IPS-NIHi7 (cell line): ENCODE measurements around the gene TRIM62.
A peak's percentile ranks its signal among the peaks of the same experiment; 100 is the strongest.

Experiments used
- DNase-seq: peaks from one replicate; pipeline ENCODE4 v3.0.0; 2012; ENCODE audit warnings: mixed read lengths; ENCODE audit errors: extremely low spot score

TRIM62 gene

DNA sequence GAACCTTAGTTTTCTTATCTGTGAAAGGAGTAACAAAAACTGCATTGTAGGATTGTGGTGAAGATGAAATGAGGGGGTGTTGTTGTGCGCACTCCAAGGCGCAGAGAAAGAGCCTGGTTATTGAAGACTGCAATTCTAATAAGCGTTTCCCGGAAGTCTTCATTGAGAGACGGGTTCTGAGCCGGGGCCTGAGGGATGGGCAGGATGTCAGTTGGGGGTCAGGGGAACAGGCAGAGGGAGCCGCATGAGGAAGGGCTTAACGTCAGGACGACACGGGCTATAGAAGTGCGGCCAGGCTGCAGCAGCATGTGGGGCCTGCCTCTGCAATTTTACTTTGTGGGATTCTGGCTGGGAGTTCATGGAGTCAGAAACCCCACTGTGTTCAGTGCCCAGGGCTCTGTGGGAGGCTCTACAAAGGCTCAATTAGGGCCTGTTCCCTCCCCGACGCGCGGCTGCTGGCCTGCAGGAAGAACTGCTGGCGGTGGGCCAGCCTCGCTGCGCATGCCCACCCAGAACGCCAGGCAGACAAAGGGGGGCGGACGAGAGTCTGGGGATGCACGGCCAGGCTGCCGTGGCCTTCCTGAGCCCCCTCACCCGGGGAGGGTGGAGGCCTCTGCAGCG, 20.7 kb downstream of the TRIM62 start:
- no peak for DNase-seq

DNA sequence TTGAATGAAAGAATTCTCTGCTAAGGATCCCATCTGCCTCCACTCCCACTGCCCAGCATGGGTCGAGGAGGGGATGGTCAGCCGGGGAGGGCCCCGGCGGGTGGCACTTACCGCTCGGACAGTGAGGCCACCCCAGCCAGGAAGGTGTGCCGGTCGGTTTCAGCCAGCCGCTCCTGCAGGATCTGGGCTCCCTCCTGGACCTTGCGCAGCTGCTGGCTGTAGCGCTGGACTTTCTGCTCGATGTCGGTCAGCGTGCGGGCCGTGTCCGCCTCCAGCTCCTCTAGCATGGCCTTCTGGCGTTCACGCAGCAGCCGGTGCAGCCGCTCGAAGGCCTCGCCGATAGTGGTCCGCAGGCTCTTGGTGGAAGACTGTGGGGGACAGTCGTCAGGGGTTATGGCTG, 22.3 kb downstream of the TRIM62 start:
- no peak for DNase-seq

DNA sequence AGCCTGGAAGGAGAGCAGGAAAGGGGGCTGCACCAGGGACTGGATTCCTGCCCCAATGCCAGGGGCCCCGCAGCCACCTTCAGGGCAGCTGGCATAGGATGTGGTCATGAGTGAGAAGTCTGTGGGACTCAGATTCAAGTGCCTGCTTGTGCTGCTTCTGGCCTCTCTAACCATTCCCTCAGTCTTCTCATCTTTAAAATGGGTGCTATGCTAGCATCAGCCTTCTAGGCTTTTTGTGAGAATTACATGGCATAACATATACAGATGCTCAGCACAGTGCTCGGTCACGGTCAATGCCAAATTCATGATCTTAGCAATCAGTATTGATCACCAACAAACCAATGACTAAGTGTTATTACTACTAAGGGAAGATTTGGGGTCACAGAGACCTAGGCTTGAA, 23.5 kb downstream of the TRIM62 start:
- DNase-seq, result no peak

DNA sequence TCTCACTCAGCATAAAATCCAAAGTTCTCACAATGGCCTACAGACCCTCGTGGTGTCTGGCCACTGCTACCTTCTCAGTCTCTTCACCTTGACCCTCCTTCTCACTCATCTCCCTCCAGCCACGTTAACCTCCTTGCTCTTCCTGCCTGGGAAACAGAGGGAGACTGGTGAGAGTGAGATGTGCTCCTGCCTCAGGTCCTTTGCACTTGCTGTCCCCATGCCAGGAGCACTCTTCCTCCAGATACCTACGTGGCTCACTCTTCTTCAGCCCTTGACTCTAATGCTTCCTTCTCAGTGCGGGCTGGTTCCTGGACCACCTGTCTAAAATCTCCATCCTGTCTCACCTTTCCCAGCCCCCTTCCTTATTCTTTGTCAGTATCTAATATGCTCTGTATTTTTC, 24.7 kb downstream of the TRIM62 start:
- no peak for DNase-seq

DNA sequence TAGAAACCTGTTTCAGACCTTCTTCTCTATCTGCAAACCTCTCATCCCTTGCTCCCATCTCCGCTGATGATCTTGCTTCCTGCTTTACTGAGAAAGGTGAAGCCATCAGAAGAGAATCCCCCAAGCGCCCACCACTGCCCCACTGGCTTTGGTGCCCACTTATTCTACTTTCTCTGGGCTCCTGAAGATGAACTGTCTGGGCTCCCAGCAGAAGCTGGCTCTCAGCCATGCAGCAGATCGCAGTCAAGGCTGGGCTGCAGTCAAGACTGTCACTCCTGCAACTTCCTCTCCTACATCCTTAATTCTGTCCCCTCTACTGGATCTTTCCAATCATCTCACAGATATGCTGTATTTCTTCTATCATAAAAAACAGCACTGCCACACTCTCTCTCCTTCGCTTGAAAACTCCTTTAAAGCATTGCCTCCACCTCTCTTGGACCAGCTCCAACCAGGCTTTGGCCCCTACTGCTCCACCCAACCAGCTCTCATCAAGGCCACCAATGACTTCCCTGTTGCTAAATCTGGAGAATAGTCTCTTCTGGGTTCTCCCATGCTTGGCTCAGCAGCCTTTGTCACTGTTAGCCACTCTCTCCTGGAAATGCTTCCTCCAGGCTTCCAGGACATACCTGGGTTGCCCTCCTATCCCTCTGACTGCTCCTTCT, 25.8 kb downstream of the TRIM62 start:
- DNase-seq, result no peak

DNA sequence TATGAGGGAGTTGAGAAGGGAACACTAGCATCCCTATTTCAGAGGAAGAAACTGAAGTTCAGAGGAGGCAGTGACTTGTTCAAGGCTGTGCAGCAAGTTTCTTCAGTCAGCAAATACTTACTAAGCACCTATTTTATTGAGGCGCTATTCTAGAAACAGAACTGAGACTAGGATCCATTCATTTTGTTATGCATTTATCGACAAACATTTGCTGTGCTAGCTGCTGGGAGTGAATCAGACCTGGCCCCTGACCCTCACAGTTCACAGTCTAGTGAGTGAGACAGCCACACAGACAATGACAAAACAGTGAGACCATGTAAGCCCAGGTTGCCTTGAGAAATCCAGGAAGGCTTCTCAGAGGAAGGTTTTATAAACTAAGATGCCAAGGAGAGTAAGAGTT, 28.2 kb downstream of the TRIM62 start:
- no peak for DNase-seq

DNA sequence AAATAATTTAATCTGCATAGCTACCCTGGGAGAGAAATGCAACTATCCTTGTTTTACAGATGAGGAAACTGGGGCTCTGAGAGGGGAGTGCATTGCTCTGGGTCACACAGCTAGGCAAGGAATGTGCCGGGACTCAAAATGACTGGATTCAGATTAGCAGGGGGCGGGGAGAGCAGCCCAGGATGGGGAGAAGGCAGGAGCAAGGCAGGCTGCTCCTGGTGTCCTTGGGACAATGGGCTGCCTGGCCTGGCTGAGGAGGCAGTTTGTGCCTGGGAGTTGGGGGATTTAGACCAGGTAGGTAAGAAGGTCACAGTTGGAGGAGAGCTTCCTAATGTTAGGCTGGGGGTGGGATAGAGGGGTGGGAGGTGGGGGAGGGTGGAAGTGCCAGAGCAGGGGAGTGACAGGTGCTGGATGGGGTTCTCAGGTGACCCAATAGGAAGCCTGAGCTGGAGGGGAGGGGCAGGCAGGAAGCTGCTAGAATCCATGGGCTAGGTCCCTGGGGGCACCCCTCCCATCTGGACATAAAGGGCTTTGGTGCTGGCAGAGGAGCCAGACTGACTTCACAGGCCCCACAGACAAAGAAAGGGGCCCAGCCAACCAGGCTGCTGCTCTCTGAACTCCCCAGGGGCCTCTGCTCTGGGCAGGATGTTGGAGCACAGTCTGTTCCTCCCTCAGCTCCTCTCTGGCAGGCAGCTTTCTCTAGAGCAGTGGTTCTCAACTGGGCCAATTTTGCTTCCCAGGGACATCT, 29.0 kb downstream of the TRIM62 start:
- DNase-seq, result peak; percentile 83

DNA sequence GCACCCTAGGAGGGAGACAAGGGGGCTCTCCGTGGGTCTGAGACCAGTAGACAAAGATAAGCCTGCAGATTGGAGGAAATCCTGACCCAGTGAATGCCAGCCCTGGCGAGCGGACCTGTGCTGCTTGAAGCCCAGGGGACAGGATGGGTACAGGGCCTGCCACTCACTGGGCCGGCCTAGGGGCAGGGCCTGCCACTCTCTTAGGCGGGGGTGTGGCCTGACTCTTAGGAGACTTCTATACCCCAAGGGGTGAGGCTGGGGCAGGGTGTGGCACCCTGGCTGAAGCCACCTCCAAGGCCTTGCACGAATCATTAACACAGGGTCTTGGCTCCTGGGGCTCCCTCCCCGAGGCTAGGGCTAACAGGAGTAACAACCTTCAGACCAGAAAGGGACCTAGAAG, 30.7 kb downstream of the TRIM62 start:
- no peak for DNase-seq

DNA sequence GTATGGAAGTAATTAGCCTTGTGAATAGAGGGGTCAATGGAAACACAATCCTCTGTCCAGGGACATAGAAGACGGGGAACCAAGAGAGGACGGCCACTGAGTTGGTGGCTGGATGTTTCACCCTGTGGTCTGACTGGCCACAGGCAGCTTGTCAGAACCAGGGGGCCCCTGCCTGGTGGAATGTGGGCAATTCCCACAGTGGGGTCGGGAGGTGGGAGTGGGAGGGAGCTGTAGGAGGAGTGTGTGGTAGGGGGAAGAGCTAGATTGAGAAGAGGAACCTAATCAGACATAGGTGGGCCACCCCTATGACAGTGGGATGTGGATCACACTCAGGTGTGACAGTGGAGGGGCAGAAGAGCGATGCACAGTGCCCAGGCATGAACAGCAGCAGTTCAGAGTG, 31.3 kb downstream of the TRIM62 start:
- no peak for DNase-seq

DNA sequence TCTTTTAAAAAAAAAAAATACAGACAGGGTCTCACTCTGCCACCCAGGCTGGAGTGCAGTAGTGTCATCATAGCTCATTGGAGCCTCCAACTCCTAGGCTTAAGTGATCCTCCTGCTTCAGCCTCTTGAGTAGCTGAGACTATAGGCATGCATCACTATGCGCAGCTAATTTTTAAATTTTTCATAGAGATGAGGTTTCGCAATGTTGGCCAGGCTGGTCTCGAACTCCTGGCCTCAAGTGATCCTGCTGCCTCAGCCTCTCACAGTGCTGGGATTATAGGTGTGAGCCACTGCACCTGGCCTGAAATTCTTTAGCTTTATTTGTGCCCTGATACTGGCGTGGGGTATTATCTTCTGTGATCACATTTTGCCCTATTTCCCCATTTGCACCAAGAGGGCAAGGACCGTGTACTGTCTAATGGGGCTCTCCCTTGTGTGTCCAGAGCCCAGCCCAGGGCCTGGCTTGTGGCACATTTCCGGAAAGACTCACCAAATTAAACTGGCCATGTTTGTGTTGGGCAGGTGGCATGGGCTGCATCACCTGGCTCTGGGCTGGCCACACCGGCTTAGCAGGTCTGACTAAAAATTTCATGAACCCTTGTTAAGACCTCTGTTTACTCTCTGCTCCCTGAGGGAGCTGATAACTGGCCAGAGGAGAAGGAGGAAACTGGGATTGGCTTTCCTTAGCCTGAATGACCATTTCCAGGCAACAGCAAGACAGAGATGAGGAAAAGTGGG, 32.2 kb downstream of the TRIM62 start:
- no peak for DNase-seq

DNA sequence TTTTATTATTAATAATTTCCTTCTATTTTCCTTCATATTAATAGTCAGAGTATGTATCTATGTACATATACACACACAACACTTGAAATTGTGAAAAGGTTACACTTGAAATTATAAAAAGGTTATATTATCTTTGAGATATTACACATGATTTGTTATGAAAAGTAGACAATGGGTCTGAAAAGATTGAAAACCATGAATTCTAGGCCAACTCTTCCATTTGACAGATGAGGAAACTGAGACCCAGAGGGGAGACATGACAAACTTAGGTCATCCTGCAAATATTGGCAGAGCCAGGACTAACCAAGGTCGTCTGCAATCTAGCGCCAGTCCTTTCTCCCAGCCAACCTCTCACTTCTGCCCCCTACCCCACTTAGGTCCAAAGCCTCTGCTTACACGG, 33.2 kb downstream of the TRIM62 start:
- DNase-seq, result no peak

DNA sequence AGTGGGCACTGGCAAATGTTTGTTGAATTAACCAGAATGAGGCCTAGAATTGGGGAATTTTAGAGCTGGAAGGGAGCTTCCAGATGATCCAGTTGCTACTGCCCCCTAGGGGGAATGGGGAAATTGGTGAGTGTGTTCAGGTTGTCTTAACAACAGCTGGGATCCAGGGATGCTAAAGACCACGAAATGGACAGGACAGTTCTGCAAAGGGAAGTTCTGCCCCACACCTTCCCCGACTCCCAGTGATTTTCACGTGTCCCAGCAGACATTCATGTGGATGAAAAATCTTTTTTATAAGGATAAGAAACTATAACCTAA, 33.9 kb downstream of the TRIM62 start:
- DNase-seq, result peak; percentile 64

DNA sequence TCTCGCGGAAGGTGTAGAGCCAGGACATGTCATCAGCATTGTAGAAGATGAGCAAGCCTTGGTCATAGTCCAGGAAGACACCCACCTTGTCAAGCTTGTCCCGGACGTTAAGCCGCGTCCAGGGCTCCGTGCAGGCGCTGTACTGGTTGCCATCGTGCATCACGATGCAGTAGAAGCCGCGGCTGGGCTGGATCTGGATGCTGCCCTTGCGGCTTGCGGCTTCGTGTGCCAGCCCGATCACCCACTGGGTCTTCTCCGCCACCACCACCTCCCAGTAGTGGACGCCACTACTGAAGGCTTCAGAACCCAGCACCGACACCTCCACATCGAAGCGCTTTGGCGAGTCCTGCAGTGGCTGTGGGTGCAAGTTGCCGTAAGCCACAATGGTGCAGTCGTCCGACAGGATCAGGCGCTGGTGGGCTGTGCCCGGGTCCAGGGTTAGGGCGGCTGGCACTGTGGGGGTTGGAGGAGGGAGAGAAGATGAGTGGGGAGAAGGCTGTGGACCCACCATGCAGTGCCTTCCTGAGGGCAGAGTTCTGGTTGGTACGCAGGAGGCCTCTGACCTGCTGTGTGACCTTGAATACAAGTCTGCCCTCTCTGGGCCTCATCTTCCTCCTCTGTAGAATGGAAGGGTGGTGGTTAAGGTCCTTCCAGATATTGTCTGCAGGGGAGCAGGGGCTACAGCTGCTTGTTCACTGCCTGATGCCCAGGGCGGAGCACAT, 34.4 kb downstream of the TRIM62 start:
- no peak for DNase-seq

DNA sequence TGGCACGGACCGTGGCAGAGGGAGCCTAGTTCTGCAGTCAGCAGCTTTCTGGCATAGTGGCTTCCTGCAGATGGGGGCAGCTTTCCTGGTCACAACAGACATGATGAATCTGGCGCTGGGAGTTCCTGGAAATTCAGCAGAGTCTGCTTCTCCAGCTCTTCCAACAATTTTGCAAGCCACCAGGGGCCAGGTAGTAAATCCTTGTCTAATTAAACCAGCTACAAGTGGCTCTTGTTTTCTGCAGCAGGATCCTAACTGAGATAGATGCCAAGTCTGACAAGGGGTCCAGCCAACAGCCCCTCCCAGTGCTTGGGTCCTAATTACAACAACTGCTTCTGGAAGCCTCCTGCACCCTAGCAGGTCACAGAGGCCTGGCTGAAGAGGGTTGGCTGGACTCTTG, 35.8 kb downstream of the TRIM62 start:
- DNase-seq, result no peak

DNA sequence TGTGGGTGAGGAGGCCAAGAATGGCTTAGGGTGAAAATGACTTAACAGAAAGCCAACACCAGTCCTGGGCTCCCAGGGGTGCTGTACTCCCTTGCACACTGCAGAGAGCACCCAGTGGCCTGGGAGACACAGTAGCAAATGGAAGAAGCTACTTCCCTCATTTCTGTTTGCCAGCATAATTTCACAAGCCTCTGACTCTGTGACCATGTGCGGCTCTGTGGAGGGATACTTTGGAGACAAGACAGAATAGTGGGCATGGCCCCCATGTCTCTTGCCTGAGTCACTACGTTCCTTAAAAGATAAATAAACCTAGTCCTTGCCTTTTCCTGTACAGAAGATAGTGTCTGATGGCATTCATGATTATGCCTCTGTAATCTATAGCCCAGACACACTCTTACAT, 38.1 kb downstream of the TRIM62 start:
- no peak for DNase-seq

DNA sequence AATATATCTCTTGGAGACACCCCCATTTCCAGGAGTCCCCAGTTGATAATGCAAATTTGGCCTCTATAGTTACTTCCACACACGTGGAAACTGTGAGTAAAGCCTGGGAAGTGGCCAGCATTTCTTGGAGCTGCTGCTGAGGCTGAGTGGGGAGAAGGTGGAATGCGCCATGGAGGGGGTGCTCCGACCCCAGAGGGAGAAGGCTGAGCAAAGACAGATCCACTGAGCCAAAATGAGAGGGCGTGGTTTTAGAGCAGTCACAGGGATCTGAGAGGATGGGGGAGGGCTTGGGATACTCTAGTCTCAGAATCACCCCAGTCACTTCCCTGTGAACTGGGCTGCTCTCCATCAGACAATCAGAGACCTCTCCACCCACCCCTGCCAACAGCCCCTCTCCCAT, 38.7 kb downstream of the TRIM62 start:
- no peak for DNase-seq

DNA sequence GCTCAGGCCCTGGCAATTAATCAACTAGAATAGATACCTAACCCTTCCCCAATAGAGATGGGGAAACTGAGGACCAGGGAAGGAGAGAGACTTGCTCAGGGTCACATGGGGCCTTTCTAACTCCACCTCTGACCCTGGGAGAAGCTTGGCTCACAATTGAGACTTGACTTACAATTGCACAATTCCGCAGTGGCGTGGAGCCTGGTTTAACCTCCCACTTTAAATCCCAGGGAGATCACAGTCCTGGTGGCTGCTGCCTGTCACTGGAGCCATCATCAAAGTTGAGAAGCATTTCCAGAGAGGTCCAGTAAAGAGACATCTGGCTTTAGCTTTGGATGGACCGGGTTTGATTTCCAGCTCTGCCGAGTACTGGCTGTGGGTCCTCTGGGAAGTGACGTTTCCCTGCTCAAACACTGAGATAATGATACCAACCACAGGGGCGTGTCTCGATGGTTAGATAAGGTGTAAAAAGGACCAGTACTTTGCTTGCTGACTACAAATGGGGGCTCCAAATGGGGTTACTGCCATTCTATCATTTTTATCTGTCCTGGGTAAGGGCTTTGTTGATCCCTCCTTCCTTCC, 39.3 kb downstream of the TRIM62 start:
- no peak for DNase-seq

DNA sequence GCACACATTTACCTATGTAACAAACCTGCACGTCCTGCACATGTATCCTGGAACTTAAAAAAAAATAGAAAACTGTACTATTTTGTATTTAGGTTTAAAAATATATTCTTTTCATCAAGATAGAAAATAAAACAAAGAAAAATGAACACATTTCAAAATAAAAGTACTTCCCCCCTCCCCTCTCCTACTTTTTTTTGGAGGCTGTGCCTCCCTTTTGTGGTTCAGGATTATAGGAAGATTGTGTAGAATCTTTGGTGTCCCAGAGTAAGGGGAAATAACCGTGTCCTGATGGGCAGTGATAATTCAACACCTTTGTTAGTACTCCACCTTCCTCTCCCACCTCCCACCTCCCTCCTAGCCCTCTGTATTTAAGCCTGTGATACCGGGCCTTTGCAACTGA, 40.1 kb downstream of the TRIM62 start:
- no peak for DNase-seq

DNA sequence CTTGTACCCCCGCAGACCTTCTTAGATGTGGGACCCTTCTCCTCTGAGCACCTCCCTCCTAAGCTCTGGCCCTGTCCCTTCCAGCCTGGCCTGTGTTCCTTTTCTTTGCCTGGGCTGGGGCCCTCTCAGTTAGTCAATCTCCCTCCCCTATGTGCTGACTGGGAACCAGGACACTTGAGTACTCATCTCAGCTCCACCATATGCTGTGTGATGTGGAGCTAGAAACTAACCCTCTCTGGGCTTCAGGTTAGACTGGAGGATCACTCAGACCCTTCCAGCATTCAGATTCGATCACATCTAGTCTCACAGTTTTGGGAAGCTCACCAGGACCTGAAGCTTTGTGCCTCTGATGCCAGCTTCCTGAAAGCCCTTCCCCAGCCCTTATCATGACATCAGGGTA, 40.6 kb downstream of the TRIM62 start:
- no peak for DNase-seq

DNA sequence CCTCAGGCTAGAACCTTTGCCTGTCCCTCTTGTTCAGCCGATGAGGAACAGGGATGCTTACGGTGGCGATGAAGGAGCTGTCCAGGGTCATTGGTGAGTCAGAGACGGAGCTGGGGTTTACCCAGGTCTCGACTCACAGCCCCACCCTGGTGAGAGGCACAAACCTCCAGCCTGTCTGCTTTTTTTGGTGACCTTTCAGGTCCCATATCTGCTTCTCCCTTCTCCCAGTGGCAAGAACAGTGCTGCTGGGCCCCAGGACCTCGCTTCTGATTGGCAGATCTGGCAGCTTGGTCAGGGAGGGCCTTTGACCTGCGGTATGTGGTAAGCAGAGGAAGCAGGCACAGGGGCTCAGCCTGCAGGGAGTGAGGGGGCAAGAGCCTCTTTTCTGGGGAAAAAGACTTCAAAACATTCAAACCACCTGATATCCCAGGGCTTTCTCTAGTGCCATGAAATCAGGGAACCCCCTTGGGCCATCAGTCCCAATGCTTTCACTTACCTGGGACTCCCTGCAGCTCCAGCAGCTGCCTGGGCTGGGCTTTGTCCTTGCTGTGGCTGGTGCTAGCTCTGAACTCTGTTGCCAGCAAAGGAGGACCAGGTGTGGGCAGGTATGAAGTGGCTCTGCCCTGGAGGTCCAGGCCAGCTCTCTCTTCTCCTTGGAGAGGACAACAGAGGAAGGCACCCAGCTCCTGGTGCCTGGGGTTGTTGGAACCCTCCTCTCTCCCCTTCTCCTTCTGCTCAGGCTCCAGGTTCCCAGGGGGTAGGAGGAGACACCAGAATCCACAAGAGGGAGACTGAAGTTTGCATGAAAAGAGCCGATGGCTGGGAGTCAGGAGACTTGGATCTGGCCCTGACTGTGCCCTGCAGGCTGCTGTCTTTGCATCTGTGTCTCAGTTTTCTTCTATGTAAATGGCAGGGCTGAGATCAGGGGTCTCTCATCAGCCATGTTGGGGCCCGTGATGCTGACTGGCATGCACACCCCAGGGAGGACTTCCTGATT, 41.4 kb downstream of the TRIM62 start:
- DNase-seq, result peak; percentile 68
